ENCODE measurements around the gene NFKBIB. TPM values are rescaled to one million over a fixed set of nuclear protein-coding genes. Genes with fewer than 3 reads are reported as not detected.

Gene NFKBIB
- total RNA-seq, 1 experiment from 2014 or later = 39.8 TPM

DNA sequence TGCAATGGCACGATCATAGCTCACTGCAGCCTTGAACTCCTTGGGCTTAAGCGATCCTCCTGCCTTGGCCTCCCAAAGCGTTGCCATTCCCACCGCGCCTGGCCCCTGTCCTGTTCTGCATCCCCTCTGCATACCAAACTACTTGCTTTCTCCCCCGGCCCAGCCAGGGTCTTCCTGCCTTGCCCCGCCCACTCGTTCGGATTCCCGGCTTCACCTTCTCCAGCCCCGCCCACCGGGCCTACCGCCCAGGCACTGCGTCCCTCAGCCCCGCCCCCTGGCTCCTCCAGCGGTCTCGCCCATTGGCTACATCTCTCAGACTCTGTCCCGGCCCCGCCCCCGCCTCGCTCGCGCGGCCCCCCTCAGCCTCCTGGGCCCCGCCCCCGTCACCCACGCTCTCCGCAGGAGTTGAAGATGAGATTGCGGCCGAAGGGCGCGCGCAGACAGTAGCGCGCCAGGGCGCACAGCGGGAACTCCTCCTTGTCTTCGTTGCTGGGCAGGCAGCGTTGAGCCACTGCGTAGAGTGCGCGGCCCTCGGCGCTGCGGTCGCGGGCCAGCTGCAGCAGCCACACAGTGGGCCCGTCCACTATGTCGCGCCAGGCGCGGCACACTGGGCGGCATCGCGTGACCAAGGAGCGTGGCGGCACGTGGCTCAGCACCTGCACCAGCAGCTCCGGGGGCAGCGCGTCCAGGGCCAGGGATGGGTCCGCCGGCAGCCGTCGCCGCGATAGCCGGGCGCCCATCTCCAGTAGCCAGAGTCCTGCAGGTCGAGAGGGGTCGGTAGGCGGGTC, 50.0 kb downstream of the NFKBIB start (continued):
- TF ChIP-seq, protein P1, sequence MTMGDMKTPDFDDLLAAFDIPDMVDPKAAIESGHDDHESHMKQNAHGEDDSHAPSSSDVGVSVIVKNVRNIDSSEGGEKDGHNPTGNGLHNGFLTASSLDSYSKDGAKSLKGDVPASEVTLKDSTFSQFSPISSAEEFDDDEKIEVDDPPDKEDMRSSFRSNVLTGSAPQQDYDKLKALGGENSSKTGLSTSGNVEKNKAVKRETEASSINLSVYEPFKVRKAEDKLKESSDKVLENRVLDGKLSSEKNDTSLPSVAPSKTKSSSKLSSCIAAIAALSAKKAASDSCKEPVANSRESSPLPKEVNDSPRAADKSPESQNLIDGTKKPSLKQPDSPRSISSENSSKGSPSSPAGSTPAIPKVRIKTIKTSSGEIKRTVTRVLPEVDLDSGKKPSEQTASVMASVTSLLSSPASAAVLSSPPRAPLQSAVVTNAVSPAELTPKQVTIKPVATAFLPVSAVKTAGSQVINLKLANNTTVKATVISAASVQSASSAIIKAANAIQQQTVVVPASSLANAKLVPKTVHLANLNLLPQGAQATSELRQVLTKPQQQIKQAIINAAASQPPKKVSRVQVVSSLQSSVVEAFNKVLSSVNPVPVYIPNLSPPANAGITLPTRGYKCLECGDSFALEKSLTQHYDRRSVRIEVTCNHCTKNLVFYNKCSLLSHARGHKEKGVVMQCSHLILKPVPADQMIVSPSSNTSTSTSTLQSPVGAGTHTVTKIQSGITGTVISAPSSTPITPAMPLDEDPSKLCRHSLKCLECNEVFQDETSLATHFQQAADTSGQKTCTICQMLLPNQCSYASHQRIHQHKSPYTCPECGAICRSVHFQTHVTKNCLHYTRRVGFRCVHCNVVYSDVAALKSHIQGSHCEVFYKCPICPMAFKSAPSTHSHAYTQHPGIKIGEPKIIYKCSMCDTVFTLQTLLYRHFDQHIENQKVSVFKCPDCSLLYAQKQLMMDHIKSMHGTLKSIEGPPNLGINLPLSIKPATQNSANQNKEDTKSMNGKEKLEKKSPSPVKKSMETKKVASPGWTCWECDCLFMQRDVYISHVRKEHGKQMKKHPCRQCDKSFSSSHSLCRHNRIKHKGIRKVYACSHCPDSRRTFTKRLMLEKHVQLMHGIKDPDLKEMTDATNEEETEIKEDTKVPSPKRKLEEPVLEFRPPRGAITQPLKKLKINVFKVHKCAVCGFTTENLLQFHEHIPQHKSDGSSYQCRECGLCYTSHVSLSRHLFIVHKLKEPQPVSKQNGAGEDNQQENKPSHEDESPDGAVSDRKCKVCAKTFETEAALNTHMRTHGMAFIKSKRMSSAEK (CRISPR knock-in tag; IDR thresholded peaks at IDR 0.05; ENCODE audit: borderline replicate concordance) = no peak
- TF ChIP-seq, protein P2, sequence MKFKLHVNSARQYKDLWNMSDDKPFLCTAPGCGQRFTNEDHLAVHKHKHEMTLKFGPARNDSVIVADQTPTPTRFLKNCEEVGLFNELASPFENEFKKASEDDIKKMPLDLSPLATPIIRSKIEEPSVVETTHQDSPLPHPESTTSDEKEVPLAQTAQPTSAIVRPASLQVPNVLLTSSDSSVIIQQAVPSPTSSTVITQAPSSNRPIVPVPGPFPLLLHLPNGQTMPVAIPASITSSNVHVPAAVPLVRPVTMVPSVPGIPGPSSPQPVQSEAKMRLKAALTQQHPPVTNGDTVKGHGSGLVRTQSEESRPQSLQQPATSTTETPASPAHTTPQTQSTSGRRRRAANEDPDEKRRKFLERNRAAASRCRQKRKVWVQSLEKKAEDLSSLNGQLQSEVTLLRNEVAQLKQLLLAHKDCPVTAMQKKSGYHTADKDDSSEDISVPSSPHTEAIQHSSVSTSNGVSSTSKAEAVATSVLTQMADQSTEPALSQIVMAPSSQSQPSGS (CRISPR knock-in tag; IDR thresholded peaks at IDR 0.05; ENCODE audit: borderline replicate concordance, low read depth) = no peak
- TF ChIP-seq EMX1 (CRISPR knock-in tag; IDR thresholded peaks at IDR 0.05) (0 out of 2 replicates have a peak, but pooled peaks have one; percentile 36), JAZF1 (CRISPR knock-in tag; IDR thresholded peaks at IDR 0.05) (no peak), NFATC4 (CRISPR knock-in tag; IDR thresholded peaks at IDR 0.05) (no peak), TEAD4 (CRISPR knock-in tag; IDR thresholded peaks at IDR 0.05) (no peak; the same call in 1 of the 2 replicates), NR2C2 (CRISPR knock-in tag; IDR thresholded peaks at IDR 0.05) (no peak), ZNF263 (CRISPR knock-in tag; IDR thresholded peaks at IDR 0.05; ENCODE audit: low read depth) (no peak), KAT7 (CRISPR knock-in tag; IDR thresholded peaks at IDR 0.05; ENCODE audit: borderline replicate concordance) (no peak), NR3C1 (CRISPR knock-in tag; conservative IDR thresholded peaks at IDR 0.05; ENCODE audit: low read depth) (no peak), FOXP1 (CRISPR knock-in tag; IDR thresholded peaks at IDR 0.05; ENCODE audit: borderline replicate concordance) (peak; percentile 95)
- TF ChIP-seq, protein P3, sequence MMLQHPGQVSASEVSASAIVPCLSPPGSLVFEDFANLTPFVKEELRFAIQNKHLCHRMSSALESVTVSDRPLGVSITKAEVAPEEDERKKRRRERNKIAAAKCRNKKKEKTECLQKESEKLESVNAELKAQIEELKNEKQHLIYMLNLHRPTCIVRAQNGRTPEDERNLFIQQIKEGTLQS (CRISPR knock-in tag; conservative IDR thresholded peaks at IDR 0.05) = no peak
- TF ChIP-seq, protein P4, sequence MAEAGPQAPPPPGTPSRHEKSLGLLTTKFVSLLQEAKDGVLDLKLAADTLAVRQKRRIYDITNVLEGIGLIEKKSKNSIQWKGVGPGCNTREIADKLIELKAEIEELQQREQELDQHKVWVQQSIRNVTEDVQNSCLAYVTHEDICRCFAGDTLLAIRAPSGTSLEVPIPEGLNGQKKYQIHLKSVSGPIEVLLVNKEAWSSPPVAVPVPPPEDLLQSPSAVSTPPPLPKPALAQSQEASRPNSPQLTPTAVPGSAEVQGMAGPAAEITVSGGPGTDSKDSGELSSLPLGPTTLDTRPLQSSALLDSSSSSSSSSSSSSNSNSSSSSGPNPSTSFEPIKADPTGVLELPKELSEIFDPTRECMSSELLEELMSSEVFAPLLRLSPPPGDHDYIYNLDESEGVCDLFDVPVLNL (CRISPR knock-in tag; IDR thresholded peaks at IDR 0.05; ENCODE audit: borderline replicate concordance, low read depth) = peak; percentile 62
- TF ChIP-seq, protein P5, sequence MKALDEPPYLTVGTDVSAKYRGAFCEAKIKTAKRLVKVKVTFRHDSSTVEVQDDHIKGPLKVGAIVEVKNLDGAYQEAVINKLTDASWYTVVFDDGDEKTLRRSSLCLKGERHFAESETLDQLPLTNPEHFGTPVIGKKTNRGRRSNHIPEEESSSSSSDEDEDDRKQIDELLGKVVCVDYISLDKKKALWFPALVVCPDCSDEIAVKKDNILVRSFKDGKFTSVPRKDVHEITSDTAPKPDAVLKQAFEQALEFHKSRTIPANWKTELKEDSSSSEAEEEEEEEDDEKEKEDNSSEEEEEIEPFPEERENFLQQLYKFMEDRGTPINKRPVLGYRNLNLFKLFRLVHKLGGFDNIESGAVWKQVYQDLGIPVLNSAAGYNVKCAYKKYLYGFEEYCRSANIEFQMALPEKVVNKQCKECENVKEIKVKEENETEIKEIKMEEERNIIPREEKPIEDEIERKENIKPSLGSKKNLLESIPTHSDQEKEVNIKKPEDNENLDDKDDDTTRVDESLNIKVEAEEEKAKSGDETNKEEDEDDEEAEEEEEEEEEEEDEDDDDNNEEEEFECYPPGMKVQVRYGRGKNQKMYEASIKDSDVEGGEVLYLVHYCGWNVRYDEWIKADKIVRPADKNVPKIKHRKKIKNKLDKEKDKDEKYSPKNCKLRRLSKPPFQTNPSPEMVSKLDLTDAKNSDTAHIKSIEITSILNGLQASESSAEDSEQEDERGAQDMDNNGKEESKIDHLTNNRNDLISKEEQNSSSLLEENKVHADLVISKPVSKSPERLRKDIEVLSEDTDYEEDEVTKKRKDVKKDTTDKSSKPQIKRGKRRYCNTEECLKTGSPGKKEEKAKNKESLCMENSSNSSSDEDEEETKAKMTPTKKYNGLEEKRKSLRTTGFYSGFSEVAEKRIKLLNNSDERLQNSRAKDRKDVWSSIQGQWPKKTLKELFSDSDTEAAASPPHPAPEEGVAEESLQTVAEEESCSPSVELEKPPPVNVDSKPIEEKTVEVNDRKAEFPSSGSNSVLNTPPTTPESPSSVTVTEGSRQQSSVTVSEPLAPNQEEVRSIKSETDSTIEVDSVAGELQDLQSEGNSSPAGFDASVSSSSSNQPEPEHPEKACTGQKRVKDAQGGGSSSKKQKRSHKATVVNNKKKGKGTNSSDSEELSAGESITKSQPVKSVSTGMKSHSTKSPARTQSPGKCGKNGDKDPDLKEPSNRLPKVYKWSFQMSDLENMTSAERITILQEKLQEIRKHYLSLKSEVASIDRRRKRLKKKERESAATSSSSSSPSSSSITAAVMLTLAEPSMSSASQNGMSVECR (CRISPR knock-in tag; IDR thresholded peaks at IDR 0.05; ENCODE audit: borderline replicate concordance) = peak; percentile 87; the same call in 1 of the 2 replicates
- TF ChIP-seq, protein P6, sequence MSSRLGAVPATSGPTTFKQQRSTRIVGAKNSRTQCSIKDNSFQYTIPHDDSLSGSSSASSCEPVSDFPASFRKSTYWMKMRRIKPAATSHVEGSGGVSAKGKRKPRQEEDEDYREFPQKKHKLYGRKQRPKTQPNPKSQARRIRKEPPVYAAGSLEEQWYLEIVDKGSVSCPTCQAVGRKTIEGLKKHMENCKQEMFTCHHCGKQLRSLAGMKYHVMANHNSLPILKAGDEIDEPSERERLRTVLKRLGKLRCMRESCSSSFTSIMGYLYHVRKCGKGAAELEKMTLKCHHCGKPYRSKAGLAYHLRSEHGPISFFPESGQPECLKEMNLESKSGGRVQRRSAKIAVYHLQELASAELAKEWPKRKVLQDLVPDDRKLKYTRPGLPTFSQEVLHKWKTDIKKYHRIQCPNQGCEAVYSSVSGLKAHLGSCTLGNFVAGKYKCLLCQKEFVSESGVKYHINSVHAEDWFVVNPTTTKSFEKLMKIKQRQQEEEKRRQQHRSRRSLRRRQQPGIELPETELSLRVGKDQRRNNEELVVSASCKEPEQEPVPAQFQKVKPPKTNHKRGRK (CRISPR knock-in tag; IDR thresholded peaks at IDR 0.05; ENCODE audit: borderline replicate concordance) = no peak
- TF ChIP-seq, protein P7, sequence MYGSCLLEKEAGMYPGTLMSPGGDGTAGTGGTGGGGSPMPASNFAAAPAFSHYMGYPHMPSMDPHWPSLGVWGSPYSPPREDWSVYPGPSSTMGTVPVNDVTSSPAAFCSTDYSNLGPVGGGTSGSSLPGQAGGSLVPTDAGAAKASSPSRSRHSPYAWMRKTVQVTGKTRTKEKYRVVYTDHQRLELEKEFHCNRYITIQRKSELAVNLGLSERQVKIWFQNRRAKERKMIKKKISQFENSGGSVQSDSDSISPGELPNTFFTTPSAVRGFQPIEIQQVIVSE (CRISPR knock-in tag; IDR thresholded peaks at IDR 0.05; ENCODE audit: borderline replicate concordance) = no peak
- TF ChIP-seq, protein P8, sequence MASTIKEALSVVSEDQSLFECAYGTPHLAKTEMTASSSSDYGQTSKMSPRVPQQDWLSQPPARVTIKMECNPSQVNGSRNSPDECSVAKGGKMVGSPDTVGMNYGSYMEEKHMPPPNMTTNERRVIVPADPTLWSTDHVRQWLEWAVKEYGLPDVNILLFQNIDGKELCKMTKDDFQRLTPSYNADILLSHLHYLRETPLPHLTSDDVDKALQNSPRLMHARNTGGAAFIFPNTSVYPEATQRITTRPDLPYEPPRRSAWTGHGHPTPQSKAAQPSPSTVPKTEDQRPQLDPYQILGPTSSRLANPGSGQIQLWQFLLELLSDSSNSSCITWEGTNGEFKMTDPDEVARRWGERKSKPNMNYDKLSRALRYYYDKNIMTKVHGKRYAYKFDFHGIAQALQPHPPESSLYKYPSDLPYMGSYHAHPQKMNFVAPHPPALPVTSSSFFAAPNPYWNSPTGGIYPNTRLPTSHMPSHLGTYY (CRISPR knock-in tag; IDR thresholded peaks at IDR 0.05) = no peak
- TF ChIP-seq, protein P9, sequence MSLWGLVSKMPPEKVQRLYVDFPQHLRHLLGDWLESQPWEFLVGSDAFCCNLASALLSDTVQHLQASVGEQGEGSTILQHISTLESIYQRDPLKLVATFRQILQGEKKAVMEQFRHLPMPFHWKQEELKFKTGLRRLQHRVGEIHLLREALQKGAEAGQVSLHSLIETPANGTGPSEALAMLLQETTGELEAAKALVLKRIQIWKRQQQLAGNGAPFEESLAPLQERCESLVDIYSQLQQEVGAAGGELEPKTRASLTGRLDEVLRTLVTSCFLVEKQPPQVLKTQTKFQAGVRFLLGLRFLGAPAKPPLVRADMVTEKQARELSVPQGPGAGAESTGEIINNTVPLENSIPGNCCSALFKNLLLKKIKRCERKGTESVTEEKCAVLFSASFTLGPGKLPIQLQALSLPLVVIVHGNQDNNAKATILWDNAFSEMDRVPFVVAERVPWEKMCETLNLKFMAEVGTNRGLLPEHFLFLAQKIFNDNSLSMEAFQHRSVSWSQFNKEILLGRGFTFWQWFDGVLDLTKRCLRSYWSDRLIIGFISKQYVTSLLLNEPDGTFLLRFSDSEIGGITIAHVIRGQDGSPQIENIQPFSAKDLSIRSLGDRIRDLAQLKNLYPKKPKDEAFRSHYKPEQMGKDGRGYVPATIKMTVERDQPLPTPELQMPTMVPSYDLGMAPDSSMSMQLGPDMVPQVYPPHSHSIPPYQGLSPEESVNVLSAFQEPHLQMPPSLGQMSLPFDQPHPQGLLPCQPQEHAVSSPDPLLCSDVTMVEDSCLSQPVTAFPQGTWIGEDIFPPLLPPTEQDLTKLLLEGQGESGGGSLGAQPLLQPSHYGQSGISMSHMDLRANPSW (CRISPR knock-in tag; conservative IDR thresholded peaks at IDR 0.05; ENCODE audit: low read depth) = no peak

Measured in WTC11 (cell line).